ENCODE measurements around the gene SMIM7.
A peak's percentile ranks its signal among the peaks of the same experiment; 100 is the strongest.
"Not testable (repeated sequence)": the region's sequence is repeated elsewhere in the genome, so short reads cannot be mapped to it uniquely, and the experiment has no call there.

Gene SMIM7

DNA sequence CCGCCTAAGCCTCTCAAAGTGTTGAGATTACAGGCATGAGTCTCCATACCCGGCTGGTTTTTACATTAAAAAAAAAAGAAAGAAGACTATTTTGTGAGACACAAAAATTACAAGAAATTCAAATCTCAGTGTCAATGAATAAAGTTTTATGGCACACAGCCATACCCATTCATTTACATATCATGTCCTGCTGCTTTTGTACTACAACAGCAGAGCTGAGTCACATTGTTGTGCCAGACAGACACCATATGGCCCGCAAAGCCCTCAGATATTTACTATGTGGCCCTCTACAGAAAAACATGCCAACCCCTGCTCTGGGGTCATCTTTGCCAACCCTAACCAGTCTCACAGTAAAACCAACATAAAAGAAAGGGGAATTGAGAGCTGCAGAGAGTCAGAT is 5.3 kb downstream of the SMIM7 start:
- DNase-seq (ENCODE audit: low read depth in 3 of 3): no peak

GRCh38 chr19:16654140-16654539 is 5.8 kb downstream of the SMIM7 start:
- DNase-seq (ENCODE audit: low read depth in 3 of 3): no peak

DNA sequence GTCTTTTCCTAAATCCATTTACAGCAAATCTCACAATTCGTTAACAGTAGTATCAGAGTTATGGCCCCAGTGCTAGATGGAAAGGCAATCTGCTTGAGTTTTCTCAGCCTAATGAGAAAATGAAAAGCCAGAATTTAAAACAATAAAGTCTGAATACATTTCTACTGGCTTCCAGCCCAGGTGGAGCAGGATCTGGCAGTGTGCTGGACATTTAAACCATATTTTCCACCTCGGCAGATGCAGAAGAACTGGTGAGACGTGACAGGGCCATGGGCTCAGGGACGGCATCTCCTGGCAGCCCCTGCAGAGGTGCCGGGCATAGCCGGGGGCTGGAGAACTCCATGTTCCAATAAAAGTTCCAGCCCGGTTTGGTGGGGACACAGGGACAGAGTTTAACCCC is 7.1 kb downstream of the SMIM7 start:
- no peak for DNase-seq (ENCODE audit: low read depth in 3 of 3)

DNA sequence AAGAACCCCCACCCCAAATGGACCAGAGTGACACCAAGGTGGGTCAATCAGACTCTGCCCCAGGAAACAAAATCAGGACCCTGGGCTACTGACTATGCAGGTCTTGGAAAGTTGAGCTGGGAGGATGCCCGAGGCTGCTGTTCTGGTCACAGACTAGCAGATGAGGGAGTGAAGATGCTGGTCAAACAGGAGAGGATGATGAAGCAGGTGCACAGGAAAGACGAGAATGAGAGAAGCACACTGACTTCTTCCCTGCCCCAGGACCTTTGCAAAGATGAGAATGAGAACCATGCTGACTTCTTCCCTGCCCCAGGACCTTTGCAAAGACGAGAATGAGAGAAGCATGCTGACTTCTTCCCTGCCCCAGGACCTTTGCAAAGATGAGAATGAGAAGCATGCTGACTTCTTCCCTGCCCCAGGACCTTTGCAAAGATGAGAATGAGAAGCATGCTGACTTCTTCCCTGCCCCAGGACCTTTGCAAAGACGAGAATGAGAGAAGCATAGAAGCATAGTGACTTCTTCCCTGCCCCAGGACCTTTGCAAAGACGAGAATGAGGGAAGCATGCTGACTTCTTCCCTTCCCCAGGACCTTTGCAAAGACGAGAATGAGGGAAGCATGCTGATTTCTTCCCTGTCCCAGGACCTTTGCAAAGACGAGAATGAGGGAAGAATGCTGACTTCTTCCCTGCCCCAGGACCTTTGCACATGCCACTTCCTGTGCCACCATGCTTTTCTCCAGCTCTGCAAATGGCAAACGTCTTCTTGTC is 8.3 kb downstream of the SMIM7 start:
- not testable (repeated sequence) for DNase-seq (ENCODE audit: low read depth in 3 of 3)

DNA sequence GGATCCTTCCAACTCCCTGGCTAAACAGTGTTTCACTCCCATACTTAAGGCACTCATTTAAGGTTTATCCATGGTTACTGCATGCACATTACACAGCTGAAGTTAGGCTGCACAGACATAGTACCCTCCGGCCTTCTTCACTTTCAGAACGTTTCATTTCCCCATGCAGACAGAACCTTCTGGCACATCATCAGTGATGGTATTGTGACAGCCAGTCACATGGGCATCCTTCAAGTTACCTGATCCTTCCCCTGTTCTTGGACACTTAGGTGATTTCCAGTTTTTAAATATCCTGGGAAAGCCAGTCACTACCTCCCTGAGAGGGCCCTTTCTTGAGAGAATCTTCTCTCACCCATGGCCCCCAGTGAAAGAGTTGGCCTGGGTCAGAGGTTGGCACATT is 9.1 kb downstream of the SMIM7 start:
- no peak for DNase-seq (ENCODE audit: low read depth in 3 of 3)

DNA sequence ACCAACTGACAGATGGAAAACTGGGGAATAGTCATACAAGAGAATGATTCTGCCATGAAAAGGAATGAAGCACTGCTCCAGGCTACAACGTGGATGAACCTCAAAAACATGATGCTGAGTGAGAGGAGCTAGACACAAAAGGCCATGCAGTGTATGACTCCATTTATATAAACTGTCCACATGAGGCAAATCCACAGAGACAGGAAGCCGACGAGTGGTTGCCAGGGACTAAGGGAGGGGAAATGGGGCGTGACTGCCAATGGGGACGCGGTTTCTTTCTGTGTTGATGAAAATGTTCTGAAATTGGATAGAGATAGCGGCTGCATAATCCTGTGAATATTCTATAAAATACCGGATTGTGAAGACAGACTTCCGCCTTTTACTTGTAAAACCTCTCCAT is 10.2 kb downstream of the SMIM7 start:
- DNase-seq (ENCODE audit: low read depth in 3 of 3): no peak

DNA sequence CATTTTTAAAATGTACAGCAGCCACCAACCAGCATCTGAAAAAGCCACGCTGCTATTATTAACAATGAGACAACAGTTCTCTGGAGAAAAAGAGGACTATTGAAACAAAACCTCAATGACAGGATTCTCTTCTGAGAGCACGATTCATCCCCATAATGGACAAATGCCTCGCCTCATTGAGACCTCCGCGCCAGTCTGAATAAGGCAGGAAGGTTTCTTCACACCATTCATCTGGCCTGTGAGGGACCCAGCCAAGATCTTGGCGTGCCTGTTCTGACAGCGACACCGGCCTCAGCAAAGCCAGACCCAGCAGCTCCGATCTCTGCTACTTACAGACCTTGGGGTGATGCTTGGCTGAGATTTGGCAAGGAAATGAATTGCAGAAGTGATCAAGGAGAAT is 14.8 kb downstream of the SMIM7 start:
- no peak for DNase-seq (ENCODE audit: low read depth in 3 of 3)

- DNase-seq (ENCODE audit: low read depth in 3 of 3): no peak
Measured at GRCh38 chr19:16641695-16642094, 18.2 kb downstream of the SMIM7 start.

- no peak for DNase-seq (ENCODE audit: low read depth in 3 of 3)
Measured at GRCh38 chr19:16640951-16641350, 19.0 kb downstream of the SMIM7 start.

DNA sequence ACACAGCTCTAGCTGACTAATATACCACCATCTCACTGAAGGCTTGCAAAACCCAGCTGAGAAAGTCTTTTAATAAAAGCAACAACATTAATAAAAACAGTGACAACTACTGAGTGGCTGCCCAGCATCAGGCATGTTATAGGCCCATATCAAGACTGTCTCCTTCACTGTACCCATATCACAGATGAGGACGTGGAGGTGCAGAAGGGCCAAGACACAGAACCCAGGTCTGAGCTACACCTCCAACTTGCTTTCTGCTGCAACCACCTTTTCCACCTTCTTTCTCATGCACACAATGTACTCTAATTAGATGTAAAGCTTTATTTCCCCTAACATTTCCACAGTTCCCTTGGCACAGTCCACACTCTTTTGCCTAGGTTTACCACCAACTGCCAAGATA is 21.3 kb downstream of the SMIM7 start:
- no peak for DNase-seq (ENCODE audit: low read depth in 3 of 3)

- no peak for DNase-seq (ENCODE audit: low read depth in 3 of 3)
Measured at GRCh38 chr19:16637535-16637934, 22.4 kb downstream of the SMIM7 start.

- DNase-seq (ENCODE audit: low read depth in 3 of 3): no peak
Measured at GRCh38 chr19:16631465-16631864, 28.5 kb downstream of the SMIM7 start.

- no peak for DNase-seq (ENCODE audit: low read depth in 3 of 3)
Measured at GRCh38 chr19:16628984-16629691, 30.8 kb downstream of the SMIM7 start.

DNA sequence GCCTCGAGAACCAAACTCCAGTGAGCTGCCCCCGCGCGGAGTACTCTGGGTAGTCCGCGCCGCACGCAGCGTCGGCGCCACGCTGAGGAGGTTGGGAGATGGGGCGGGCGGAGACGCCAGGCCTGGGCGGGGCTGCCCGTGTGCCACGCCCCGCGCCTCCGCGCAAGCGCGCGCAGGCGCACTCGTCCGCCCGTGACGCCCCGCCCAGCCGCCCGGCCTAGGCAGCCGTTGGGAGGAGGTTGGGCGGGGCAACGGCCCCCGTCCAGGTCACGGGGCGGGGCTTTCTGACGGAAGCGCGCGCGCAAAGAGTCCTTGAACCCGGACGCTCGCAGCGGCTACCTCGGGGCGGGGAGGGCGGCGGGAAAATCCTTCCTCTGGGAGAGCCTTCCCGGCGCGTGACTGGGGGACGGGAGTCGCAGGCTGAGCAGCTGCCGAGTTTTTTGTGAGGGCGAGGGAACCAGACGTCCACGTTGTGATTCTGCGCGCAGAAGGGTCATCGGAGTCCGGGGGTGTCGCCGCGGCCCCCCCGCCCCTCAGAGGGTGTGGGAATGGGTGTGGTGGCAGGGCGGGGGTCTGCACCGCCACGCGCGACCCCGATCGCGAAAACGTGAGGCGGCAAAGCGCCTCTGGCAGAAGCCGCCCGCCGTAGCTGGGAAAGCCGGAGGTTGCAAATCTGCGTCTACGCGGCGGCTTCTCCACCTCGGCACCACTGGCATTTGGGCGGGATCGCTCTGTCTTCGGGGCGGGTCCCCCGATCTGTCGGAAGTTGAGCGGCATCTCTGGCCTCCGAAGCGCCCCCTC is 31.6 kb downstream of the SMIM7 start, which contains the start of gene MED26:
Gene MED26, minus strand, starts transcription at position 22 of the 801 bp plus-strand sequence. CDS start 261 bp downstream, outside the sequence.
- DNase-seq (ENCODE audit: low read depth in 3 of 3): peak; percentile 92 to 94 (median 93)

GRCh38 chr19:16627928-16628182 is 32.1 kb downstream of the SMIM7 start:
- DNase-seq (ENCODE audit: low read depth in 3 of 3): no peak

GRCh38 chr19:16627193-16627927 is 32.6 kb downstream of the SMIM7 start:
- peak in 1 of 3 experiments; percentile 8 for DNase-seq (ENCODE audit: low read depth in 3 of 3)

DNA sequence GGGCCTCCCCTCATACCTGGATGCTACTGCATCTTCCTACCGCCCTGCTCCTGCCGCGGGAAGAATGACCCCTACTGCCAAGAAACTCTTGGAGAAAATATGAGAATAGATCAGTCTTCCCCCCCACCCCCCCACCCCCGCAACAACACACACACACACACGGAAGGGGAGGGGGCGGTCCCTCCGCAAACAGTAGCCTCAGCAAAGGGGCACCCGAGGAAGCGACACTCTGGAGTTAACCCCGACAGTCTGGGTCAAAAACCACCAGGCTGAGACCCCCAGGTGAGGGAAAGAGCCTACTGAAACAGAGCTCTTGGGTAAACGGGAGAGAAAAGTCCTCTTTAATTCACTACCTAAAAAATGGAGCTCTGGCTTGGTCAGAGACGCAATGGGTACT is 33.1 kb downstream of the SMIM7 start:
- DNase-seq (ENCODE audit: low read depth in 3 of 3): no peak

DNA sequence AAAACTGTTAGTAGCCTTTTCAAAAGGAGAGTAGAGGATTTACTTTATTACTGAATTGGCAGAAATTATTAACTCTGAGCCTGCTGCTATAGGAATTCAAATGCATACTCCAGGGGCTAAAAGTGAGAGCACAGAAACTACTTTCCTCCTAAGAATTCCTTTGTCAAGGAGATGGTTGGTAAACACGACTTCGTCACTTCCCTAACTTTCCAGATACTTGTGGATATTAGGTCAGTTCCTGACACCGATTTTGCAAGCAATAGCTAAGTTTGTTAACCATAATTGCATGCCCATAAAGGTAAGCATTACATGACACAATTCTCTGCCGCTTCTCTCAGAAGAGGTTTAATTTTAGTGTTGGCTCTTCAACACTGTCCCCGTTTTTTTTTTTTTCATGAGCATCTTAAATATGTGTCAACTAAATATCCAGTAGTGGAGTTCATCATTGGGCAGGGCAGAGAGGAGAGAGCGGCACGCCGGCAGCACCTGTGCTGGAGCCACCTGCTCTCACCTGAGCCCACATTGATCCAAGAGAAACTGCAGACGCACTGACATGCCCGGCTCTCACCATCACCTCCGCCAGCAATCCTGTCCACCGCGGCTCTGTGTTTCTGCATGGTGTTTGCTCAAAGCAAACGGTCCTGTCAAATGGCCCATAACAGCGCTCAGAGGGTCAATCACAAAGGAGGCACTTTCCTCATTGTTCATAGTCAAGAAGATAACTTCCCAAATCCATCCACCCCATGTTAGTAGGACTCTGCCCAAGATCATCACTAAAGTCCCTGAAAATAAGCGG is 34.6 kb downstream of the SMIM7 start:
- no peak for DNase-seq (ENCODE audit: low read depth in 3 of 3)

DNA sequence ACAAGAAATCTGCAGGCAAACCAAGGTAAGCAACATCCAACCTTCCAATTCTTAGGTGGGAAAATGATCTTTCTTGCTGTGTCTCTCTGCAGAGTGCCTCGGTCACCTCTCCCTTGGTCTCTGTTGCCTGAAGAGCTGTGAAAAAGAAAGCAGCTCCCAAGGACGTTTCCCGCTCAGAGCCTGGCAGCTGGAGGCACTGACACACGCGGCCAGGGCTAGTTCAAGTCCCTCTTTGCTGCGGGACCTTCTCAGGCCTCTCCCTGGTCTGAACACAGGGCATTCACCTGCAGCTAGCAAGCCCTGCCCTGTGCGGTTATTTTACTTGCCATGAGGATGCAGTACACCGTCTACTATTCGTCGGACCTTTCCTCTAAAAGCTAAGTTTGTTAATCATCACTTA is 35.7 kb downstream of the SMIM7 start:
- DNase-seq (ENCODE audit: low read depth in 3 of 3): no peak

GRCh38 chr19:16623576-16623975 is 36.4 kb downstream of the SMIM7 start:
- DNase-seq (ENCODE audit: low read depth in 3 of 3): no peak

DNA sequence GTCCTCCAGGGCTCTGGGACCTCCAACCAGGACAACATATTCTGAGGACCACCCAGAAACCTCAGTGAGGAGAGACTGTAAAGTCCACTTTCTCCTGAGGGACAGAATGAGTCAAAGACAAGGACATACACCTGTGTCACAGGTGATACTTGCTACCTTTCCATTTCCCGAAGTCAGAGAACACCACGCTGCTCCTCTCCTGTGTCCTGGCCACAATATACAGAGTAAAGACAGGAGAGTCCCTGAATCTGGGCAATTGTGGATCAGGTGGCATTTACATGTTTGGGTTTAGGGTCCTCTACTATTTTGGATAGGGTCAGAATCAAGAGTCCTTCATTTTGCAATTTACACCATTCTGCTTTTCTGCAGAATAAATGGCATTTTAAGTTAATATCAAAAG is 36.9 kb downstream of the SMIM7 start:
- DNase-seq (ENCODE audit: low read depth in 3 of 3): no peak

Measured in stimulated activated CD4-positive, alpha-beta T cell treated with anti-CD3 and anti-CD28 coated beads, TNF-alpha, amount 100 ng/mL, for 4 hours (primary cell).